ENCODE results near the gene SRRM3. TPM values are rescaled to one million over a fixed set of nuclear protein-coding genes. Genes with fewer than 3 reads are reported as not detected.

Gene SRRM3
- total and polyA plus RNA-seq, 10 donors: 0.23 to 1.6 (median 0.93) TPM; not detected in 1

DNA sequence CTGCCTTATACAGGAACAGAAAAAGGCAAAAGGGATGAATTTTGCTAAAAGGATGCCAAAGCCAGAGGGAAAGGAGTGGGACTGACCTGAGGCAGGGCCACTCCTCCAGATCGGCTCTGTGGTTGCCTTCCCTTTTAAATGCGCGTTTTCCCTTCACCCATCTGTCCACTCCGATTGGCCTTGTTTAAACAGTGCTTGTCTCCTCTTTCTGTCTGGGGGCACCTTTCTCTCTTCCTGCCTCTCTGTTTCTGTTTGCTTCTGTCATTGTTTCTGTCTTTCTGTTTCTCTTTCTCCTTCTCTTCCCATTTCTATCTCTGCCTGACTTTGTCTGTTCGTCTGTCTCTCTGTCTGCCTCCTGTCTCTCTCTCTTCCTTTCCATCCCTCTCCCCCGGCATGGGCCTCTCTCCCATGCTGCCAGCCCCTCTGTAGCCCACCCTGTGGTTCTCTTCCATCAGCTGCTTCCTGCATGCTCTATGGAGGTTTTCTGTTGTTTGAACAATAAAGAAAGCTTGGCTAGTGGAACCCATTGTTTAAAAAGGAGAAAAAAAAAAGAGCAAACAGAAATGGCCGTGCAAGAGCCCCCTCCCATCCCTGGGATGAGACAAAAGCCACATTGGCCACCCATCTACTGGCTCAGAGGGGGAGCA is 71.3 kb downstream of the SRRM3 start:
- Histone ChIP-seq H3K9me3 (no peaks in the 10 kb centered on the region), H3K27me3 (replicated peaks in 1 of 7) (peaks cover 0 to 34% (median 0%) of the 10 kb centered on the region in 7 donors), H3K36me3 (no peaks in the 10 kb centered on the region), H3K27ac (no peak overlapping the region), H3K4me1 (peaks cover 0 to 24% (median 9%) of the 10 kb centered on the region in 6 donors), H3K4me3 (no peak overlapping the region)
- intact Hi-C loops (cut with DNase I; ENCODE audit: low total_unique reads): no loop called here
- no peak for TF ChIP-seq POLR2AphosphoS5 (IDR thresholded peaks at IDR 0.05)
- TF ChIP-seq, protein P1, sequence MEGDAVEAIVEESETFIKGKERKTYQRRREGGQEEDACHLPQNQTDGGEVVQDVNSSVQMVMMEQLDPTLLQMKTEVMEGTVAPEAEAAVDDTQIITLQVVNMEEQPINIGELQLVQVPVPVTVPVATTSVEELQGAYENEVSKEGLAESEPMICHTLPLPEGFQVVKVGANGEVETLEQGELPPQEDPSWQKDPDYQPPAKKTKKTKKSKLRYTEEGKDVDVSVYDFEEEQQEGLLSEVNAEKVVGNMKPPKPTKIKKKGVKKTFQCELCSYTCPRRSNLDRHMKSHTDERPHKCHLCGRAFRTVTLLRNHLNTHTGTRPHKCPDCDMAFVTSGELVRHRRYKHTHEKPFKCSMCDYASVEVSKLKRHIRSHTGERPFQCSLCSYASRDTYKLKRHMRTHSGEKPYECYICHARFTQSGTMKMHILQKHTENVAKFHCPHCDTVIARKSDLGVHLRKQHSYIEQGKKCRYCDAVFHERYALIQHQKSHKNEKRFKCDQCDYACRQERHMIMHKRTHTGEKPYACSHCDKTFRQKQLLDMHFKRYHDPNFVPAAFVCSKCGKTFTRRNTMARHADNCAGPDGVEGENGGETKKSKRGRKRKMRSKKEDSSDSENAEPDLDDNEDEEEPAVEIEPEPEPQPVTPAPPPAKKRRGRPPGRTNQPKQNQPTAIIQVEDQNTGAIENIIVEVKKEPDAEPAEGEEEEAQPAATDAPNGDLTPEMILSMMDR (IDR thresholded peaks at IDR 0.05 in 8 of 11, conservative IDR thresholded peaks at IDR 0.05 in 3 of 11): no peak
- no peak for TF ChIP-seq POLR2A (IDR thresholded peaks at IDR 0.05)
- WGBS, 5 donors: 36 to 43% (median 39%) methylated on average over 7 of the region's 7 CpGs
- DNase-seq: no peak

DNA sequence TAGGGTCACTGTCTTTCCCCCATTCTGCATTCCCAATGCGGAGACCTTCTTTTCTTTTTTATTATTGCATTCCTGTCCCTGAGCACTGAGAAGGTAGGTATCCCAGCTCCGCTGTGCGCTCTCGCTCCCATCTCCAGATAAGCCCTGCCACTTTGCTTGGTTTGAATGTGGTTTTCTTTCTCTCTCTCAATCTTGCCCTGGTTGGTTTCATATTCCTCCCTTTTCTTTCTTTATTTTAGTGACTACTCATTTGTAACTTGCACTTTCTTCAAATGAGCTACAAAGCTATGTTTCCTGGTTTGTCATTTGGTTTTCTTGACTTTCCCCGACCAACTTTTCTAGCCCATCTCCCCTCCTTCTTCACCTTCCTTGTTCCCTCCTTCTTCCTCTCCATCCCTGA is 71.8 kb downstream of the SRRM3 start:
- WGBS, 5 donors: 80 to 94% (median 85%) methylated on average over 5 of the region's 5 CpGs
- H3K4me3 ChIP-seq: no peak overlapping the region
- H3K4me1 ChIP-seq: peaks cover 0 to 19% (median 5%) of the 10 kb centered on the region in 6 donors
- no peaks in the 10 kb centered on the region for H3K9me3 ChIP-seq
- TF ChIP-seq POLR2AphosphoS5 (IDR thresholded peaks at IDR 0.05) (no peak), POLR2A (IDR thresholded peaks at IDR 0.05) (no peak)
- TF ChIP-seq, protein P1 (IDR thresholded peaks at IDR 0.05 in 8 of 11, conservative IDR thresholded peaks at IDR 0.05 in 3 of 11): no peak
- no peak overlapping the region for H3K27ac ChIP-seq
- H3K27me3 ChIP-seq (replicated peaks in 1 of 7): peaks cover 0 to 34% (median 0%) of the 10 kb centered on the region in 7 donors
- no peaks in the 10 kb centered on the region for H3K36me3 ChIP-seq
- intact Hi-C loops (cut with DNase I; ENCODE audit: low total_unique reads): no loop called here
- no peak for DNase-seq

DNA sequence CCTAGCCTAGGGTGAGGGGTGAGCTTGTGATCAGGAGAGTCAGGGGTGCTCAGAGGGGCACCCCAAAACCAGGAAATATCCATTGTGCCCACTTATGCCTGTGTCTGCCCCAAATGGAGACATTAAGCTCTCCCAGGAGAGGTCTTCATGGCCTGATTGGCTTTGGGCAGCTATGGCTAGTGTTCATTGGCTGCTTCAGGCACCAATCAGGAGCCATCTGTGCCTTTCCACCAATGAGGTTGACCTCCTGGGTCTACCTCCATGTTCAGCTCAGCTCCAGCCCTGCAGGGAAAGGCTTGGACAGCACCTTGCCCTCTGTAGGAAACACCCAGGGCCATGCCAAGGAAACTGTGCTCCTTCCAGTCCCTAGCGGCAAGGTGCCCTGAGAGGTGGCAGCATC is 76.8 kb downstream of the SRRM3 start:
- TF ChIP-seq POLR2AphosphoS5 (IDR thresholded peaks at IDR 0.05) (no peak), POLR2A (IDR thresholded peaks at IDR 0.05) (no peak)
- TF ChIP-seq, protein P1 (IDR thresholded peaks at IDR 0.05 in 8 of 11, conservative IDR thresholded peaks at IDR 0.05 in 3 of 11): no peak
- intact Hi-C loops (cut with DNase I; ENCODE audit: low total_unique reads): no loop called here
- peaks cover 2 to 75% (median 25%) of the 10 kb centered on the region in 7 donors for H3K27me3 ChIP-seq (replicated peaks in 1 of 7)

DNA sequence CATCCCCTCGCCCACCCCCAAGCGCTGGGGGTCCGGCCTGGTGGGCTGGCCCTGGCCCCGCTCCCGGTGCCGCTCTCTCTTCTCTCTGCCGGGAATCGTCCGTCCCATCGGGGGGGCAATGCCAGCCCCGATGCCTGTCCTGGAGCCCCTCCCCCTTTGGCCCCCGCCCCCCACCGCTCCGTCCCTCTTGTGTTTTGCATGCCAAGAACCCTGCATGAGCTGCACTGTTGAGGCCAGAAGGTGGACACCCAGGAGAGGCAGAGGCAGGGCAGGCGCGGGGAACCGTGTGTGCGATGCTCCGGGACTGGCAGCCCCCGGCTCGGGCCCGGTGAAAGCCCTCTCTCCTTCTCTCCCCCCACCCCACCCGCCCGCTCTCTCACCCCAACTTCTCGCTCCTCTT is 78.7 kb downstream of the SRRM3 start:
- H3K27me3 ChIP-seq (replicated peaks in 1 of 7): peaks cover 2 to 93% (median 28%) of the 10 kb centered on the region in 7 donors
- H3K36me3 ChIP-seq: no peaks in the 10 kb centered on the region
- intact Hi-C loops (cut with DNase I; ENCODE audit: low total_unique reads): no loop called here
- no peaks in the 10 kb centered on the region for H3K9me3 ChIP-seq
- H3K4me1 ChIP-seq: peaks cover 0 to 30% (median 21%) of the 10 kb centered on the region in 6 donors
- TF ChIP-seq POLR2A (IDR thresholded peaks at IDR 0.05) (no peak), POLR2AphosphoS5 (IDR thresholded peaks at IDR 0.05) (no peak)
- TF ChIP-seq, protein P1 (IDR thresholded peaks at IDR 0.05 in 8 of 11, conservative IDR thresholded peaks at IDR 0.05 in 3 of 11): no peak
- no peak overlapping the region for H3K27ac ChIP-seq
- 38 to 48% (median 44%) methylated on average over 21 to 25 of the region's 25 CpGs for WGBS, 5 donors
- DNase-seq: no peak
- no peak overlapping the region for H3K4me3 ChIP-seq

More for the DNA sequence above, 76.8 kb downstream of the SRRM3 start:
- WGBS, 5 donors: 95 to 100% (median 100%) methylated on average over 1 of the region's 1 CpG
- Histone ChIP-seq H3K9me3 (no peaks in the 10 kb centered on the region), H3K4me3 (no peak overlapping the region), H3K27ac (no peak overlapping the region), H3K4me1 (peaks cover 0 to 29% (median 22%) of the 10 kb centered on the region in 6 donors), H3K36me3 (no peaks in the 10 kb centered on the region)
- DNase-seq: no peak
